Esophagus muscularis mucosa (tissue), 4 donors: ENCODE results near the gene PRKD1.

Experiments
- CTCF ChIP-seq, 3 experiments: fragments of 200-600 bp in 2 of 3; fragments of 450-650 bp in 1 of 3; sonication (generic) in 2 of 3; IDR thresholded peaks; one replicate each; pipeline ENCODE4 v1.5.1; 2017 to 2019; ENCODE audit warnings: antibody characterized with exemption in 3 of 3, mild to moderate bottlenecking in 2 of 3, moderate library complexity in 1 of 3
- EP300 ChIP-seq: sonication (generic); formaldehyde crosslinking; IDR thresholded peaks from one replicate; pipeline ENCODE4 v1.6.1; 2017; ENCODE audit warnings: antibody characterized with exemption
- POLR2A ChIP-seq: fragments of 450-650 bp; IDR thresholded peaks from one replicate; pipeline ENCODE4 v1.6.1; 2017; ENCODE audit warnings: antibody characterized with exemption, moderate library complexity, mild to moderate bottlenecking, low read depth

GRCh38 chr14:29587046-29587445 is 340.6 kb downstream of the PRKD1 start:
- no peak for TF ChIP-seq CTCF (IDR thresholded peaks at IDR 0.05)
- no peak for TF ChIP-seq EP300
- no peak for TF ChIP-seq POLR2A
